A549 treated with CORT108297 at 1 μM for 4 hours (cell line): ENCODE measurements around the gene ZNF37A. TPM values are rescaled to one million over a fixed set of nuclear protein-coding genes. Genes with fewer than 3 reads are reported as not detected.

Experiments used
- total RNA-seq: library from RNA; stranded (reverse); fragments of 200-300 nt; extraction: Qiagen RNA extraction; gene quantifications from 5 replicates; pipeline ENCODE4 v1.2.3, GENCODE V29; 2022

The ZNF37A gene
- 4.5 to 7.4 TPM (median 6.3 TPM) in 5 replicates for total RNA-seq

GRCh38 chr10:38094158-38094926 lies at the start of gene ZNF37A:
TSS of gene ZNF37A (plus strand) at chr10:38094337. CDS start at chr10:38096618, 2,281 bp downstream.

Other genes starting within 250 kb of the ZNF37A start
- gene ZNF248, start 236.7 kb upstream of the ZNF37A start, total RNA-seq, result 3.5 to 4.5 TPM (median 4.5 TPM) in 5 replicates
- gene ZNF25, start 117.7 kb upstream of the ZNF37A start, total RNA-seq, result 1.0 to 2.0 TPM (median 1.8 TPM) in 5 replicates
- 6.9 to 9.7 TPM (median 8.8 TPM) in 5 replicates for gene ZNF33A, start 83.7 kb upstream of the ZNF37A start, total RNA-seq